Neural cell (in vitro differentiated cells): ENCODE measurements around the gene C17orf78. TPM values are rescaled to one million over a fixed set of nuclear protein-coding genes. Genes with fewer than 3 reads are reported as not detected.
"Not testable (repeated sequence)": the region's sequence is repeated elsewhere in the genome, so short reads cannot be mapped to it uniquely, and the experiment has no call there.

Source experiments
- H2AFZ ChIP-seq: fragments of 200-600, 300-800 bp; sonication (generic), shearing (Covaris generic); 2 replicates; pipeline ENCODE4 v1.6.0; 2014; ENCODE audit warnings: low read depth, mild to moderate bottlenecking, antibody characterized with exemption, low read length, moderate library complexity
- H3F3A ChIP-seq: fragments of 200-600 bp; shearing (Covaris generic); 2 replicates; pipeline ENCODE4 v1.6.1; 2016; ENCODE audit warnings: mild to moderate bottlenecking, moderate library complexity, mixed read lengths, antibody characterized with exemption, low read length; ENCODE audit not compliant: insufficient read depth, poor library complexity, severe bottlenecking
- H3K27ac ChIP-seq: fragments of 200-600, 300-800 bp; sonication (generic), shearing (Covaris generic); 2 replicates; pipeline ENCODE4 v1.5.1; 2014; ENCODE audit warnings: mild to moderate bottlenecking, low read length, moderate library complexity
- H3K27me3 ChIP-seq: fragments of 300-800, 200-600 bp; sonication (generic), shearing (Covaris generic); 2 replicates; pipeline ENCODE4 v1.6.0; 2014; ENCODE audit warnings: mild to moderate bottlenecking, low read depth, low read length, moderate library complexity; ENCODE audit not compliant: insufficient read depth
- H3K36me3 ChIP-seq: fragments of 300-800, 200-600 bp; sonication (generic), shearing (Covaris generic); 2 replicates; pipeline ENCODE4 v1.5.1; 2014; ENCODE audit warnings: mild to moderate bottlenecking, antibody characterized with exemption, low read length, moderate library complexity; ENCODE audit not compliant: insufficient read depth
- H3K4me2 ChIP-seq: fragments of 300-800, 200-600 bp; sonication (generic), shearing (Covaris generic); 2 replicates; pipeline ENCODE4 v1.6.0; 2014; ENCODE audit warnings: mild to moderate bottlenecking, low read length
- H3K4me3 ChIP-seq: fragments of 300-800, 200-600 bp; sonication (generic), shearing (Covaris generic); 2 replicates; pipeline ENCODE4 v1.5.1; 2014; ENCODE audit warnings: mild to moderate bottlenecking, low read length, moderate library complexity
- H3K79me2 ChIP-seq: fragments of 200-600 bp; shearing (Covaris generic); replicated peaks from 2 replicates; pipeline ENCODE4 v1.6.0; 2014; ENCODE audit warnings: mild to moderate bottlenecking, low read length, moderate library complexity; ENCODE audit not compliant: insufficient read depth
- H3K9ac ChIP-seq: fragments of 300-800, 200-600 bp; sonication (generic), shearing (Covaris generic); 2 replicates; pipeline ENCODE4 v1.6.1; 2016; ENCODE audit warnings: mild to moderate bottlenecking, low read length, mixed read lengths
- H3K9me2 ChIP-seq: fragments of 200-600 bp; shearing (Covaris generic); 2 replicates; pipeline ENCODE4 v1.6.1; 2016; ENCODE audit warnings: mild to moderate bottlenecking, low read length, mixed read lengths; ENCODE audit not compliant: insufficient read depth
- H3K9me3 ChIP-seq: fragments of 200-600, 300-800 bp; sonication (generic), shearing (Covaris generic); 2 replicates; pipeline ENCODE4 v1.6.1; 2016; ENCODE audit warnings: mild to moderate bottlenecking, mixed run types, low read length, moderate library complexity, mixed read lengths
- H4K20me1 ChIP-seq: fragments of 200-600 bp; shearing (Covaris generic); 2 replicates; pipeline ENCODE4 v1.6.1; 2016; ENCODE audit warnings: mild to moderate bottlenecking, mixed run types; ENCODE audit not compliant: insufficient read depth
- CTCF ChIP-seq: fragments of 450-650 bp; IDR thresholded peaks from 2 replicates; pipeline ENCODE4 v1.5.1; 2014; ENCODE audit warnings: antibody characterized with exemption, mild to moderate bottlenecking, moderate library complexity; ENCODE audit not compliant: poor library complexity, severe bottlenecking
- EP300 ChIP-seq: fragments of 450-650 bp; conservative IDR thresholded peaks from 2 replicates; pipeline ENCODE4 v1.6.1; 2014; ENCODE audit warnings: antibody characterized with exemption, mild to moderate bottlenecking, moderate library complexity; ENCODE audit not compliant: poor library complexity, severe bottlenecking
- EZH2 ChIP-seq: fragments of 200-600, 300-800 bp; shearing (Covaris generic), sonication (generic); IDR thresholded peaks from 2 replicates; pipeline ENCODE4 v1.6.1; 2014; ENCODE audit warnings: antibody characterized with exemption, low read length, borderline replicate concordance, mild to moderate bottlenecking; ENCODE audit not compliant: insufficient read depth, poor library complexity, severe bottlenecking
- MXI1 ChIP-seq: fragments of 450-650 bp; conservative IDR thresholded peaks from 2 replicates; pipeline ENCODE4 v1.6.1; 2014; ENCODE audit warnings: antibody characterized with exemption, mild to moderate bottlenecking; ENCODE audit not compliant: poor library complexity, severe bottlenecking
- POLR2AphosphoS5 ChIP-seq: IDR thresholded peaks from 2 replicates; pipeline ENCODE4 v1.6.1; 2012
- RAD21 ChIP-seq: fragments of 450-650 bp; conservative IDR thresholded peaks from 2 replicates; pipeline ENCODE4 v1.6.1; 2014; ENCODE audit warnings: antibody characterized with exemption, mild to moderate bottlenecking, moderate library complexity
- REST ChIP-seq: IDR thresholded peaks from 2 replicates; pipeline ENCODE4 v1.6.1; 2012; ENCODE audit warnings: borderline replicate concordance
- SMC3 ChIP-seq: fragments of 450-650 bp; conservative IDR thresholded peaks from 2 replicates; pipeline ENCODE4 v1.6.1; 2014; ENCODE audit warnings: antibody characterized with exemption, mild to moderate bottlenecking, moderate library complexity; ENCODE audit not compliant: poor library complexity
- TAF1 ChIP-seq: IDR thresholded peaks from 2 replicates; pipeline ENCODE4 v1.6.1; 2012; ENCODE audit warnings: low read depth
- polyA plus RNA-seq: library from polyadenylated mRNA; depleted of rRNA; stranded (reverse); fragments of >200 nt; gene quantifications from 2 replicates; pipeline ENCODE4 v1.2.3, GENCODE V29; 2014

The C17orf78 gene
- polyA plus RNA-seq, 1 donor from 2014 or later, result not detected

GRCh38 chr17:37438141-37438540, 62.4 kb downstream of the C17orf78 start:
- Histone ChIP-seq H3K27ac (no peak overlapping the region), H3K27me3 (no peaks in the 10 kb centered on the region), H2AFZ (no peak overlapping the region), H3K79me2 (no peaks in the 10 kb centered on the region), H3K9me3 (no peaks in the 10 kb centered on the region), H3F3A (no peaks in the 10 kb centered on the region), H3K9ac (no peak overlapping the region), H3K4me2 (no peak overlapping the region), H3K9me2 (no peaks in the 10 kb centered on the region), H3K4me3 (no peak overlapping the region), H3K36me3 (peaks cover 8% of the 10 kb centered on the region), H4K20me1 (no peaks in the 10 kb centered on the region)
- TF ChIP-seq EZH2 (no peak), REST (no peak), POLR2AphosphoS5 (no peak), EP300 (no peak), TAF1 (no peak), RAD21 (no peak), MXI1 (no peak), CTCF (no peak), SMC3 (no peak)

GRCh38 chr17:37440424-37440823, 64.6 kb downstream of the C17orf78 start:
- H3K79me2 ChIP-seq, result no peaks in the 10 kb centered on the region
- H3K4me2 ChIP-seq, result no peak overlapping the region
- no peak overlapping the region for H3K27ac ChIP-seq
- no peak overlapping the region for H3K4me3 ChIP-seq
- no peak overlapping the region for H3K9ac ChIP-seq
- H3K27me3 ChIP-seq, result no peaks in the 10 kb centered on the region
- no peaks in the 10 kb centered on the region for H3K9me3 ChIP-seq
- H4K20me1 ChIP-seq, result no peaks in the 10 kb centered on the region
- no peak for TF ChIP-seq MXI1
- no peak for TF ChIP-seq SMC3
- no peak for TF ChIP-seq EP300
- no peak for TF ChIP-seq EZH2
- no peak for TF ChIP-seq REST
- no peak for TF ChIP-seq TAF1
- TF ChIP-seq CTCF, result no peak
- TF ChIP-seq POLR2AphosphoS5, result no peak
- no peak for TF ChIP-seq RAD21
- H3K36me3 ChIP-seq, result peaks cover 8% of the 10 kb centered on the region
- H3F3A ChIP-seq, result no peaks in the 10 kb centered on the region
- H3K9me2 ChIP-seq, result no peaks in the 10 kb centered on the region
- H2AFZ ChIP-seq, result no peak overlapping the region

GRCh38 chr17:37441369-37442014, 65.7 kb downstream of the C17orf78 start:
- H3K9me2 ChIP-seq, H3K9me3 ChIP-seq, H3K36me3 ChIP-seq, H3K4me3 ChIP-seq, H2AFZ ChIP-seq, H3K79me2 ChIP-seq, H3F3A ChIP-seq, H3K4me2 ChIP-seq, H3K9ac ChIP-seq, H3K27me3 ChIP-seq, H4K20me1 ChIP-seq, H3K27ac ChIP-seq: not testable (repeated sequence)
